Fibroblast of the aortic adventitia (primary cell): Measurements from ENCODE around the gene KDM6A. TPM values are rescaled to one million over a fixed set of nuclear protein-coding genes. Genes with fewer than 3 reads are reported as not detected.
A peak's percentile ranks its signal among the peaks of the same experiment; 100 is the strongest.
"Not testable (repeated sequence)": the region's sequence is repeated elsewhere in the genome, so short reads cannot be mapped to it uniquely, and the experiment has no call there.

Experiments used
- DNase-seq: peaks from one replicate; pipeline ENCODE4 v3.0.0-alpha.2; 2010; ENCODE audit warnings: low read depth
- H3K4me3 ChIP-seq: 2 replicates; pipeline ENCODE4 v1.5.1; 2011; ENCODE audit warnings: low read depth, mild to moderate bottlenecking, control low read depth, low read length, moderate library complexity
- CTCF ChIP-seq: IDR thresholded peaks from 2 replicates; pipeline ENCODE4 v1.5.1; 2011; ENCODE audit warnings: mild to moderate bottlenecking, low read length, control low read depth, inconsistent platforms; ENCODE audit not compliant: insufficient read depth
- total RNA-seq: library from RNA; depleted of rRNA; stranded (reverse); fragments of >200 nt; gene quantifications from 2 replicates; pipeline ENCODE4 v1.2.3, GENCODE V29; 2012; ENCODE audit warnings: low replicate concordance

KDM6A gene
- total RNA-seq, 1 donor = 20.6 TPM

- DNase-seq = no peak
- H3K4me3 ChIP-seq = no peak overlapping the region
- no peak for TF ChIP-seq CTCF
Measured at GRCh38 chrX:45133465-45133864, 260.5 kb downstream of the KDM6A start.

- H3K4me3 ChIP-seq = no peak overlapping the region
- TF ChIP-seq CTCF = no peak
- peak; percentile 38 for DNase-seq
Measured at GRCh38 chrX:45134315-45134731, 261.3 kb downstream of the KDM6A start.

GRCh38 chrX:45134775-45135174 is 261.8 kb downstream of the KDM6A start:
- no peak for TF ChIP-seq CTCF
- no peak overlapping the region for H3K4me3 ChIP-seq
- DNase-seq = no peak

GRCh38 chrX:45135391-45136075 is 262.5 kb downstream of the KDM6A start:
- DNase-seq, H3K4me3 ChIP-seq: not testable (repeated sequence)

- no peak for TF ChIP-seq CTCF
- no peak for DNase-seq
- no peak overlapping the region for H3K4me3 ChIP-seq
Measured at GRCh38 chrX:45137531-45137930, 264.5 kb downstream of the KDM6A start.

GRCh38 chrX:45138525-45138924 is 265.5 kb downstream of the KDM6A start:
- TF ChIP-seq CTCF = no peak
- no peak overlapping the region for H3K4me3 ChIP-seq
- no peak for DNase-seq

- DNase-seq = no peak
- H3K4me3 ChIP-seq = no peak overlapping the region
- no peak for TF ChIP-seq CTCF
Measured at GRCh38 chrX:45140812-45141211, 267.8 kb downstream of the KDM6A start.
